SK-N-SH (cell line): ENCODE results near the gene PTPRG. TPM values are rescaled to one million over a fixed set of nuclear protein-coding genes. Genes with fewer than 3 reads are reported as not detected.

ENCODE experiments used
- CTCF ChIA-PET: fragments of 300-600, 350-600 bp; formaldehyde crosslinking; extraction: SDS; loops from one replicate; lab custom pipeline; 2021; lab: Yijun Ruan, JAX
- POLR2A ChIA-PET: fragments of 350-600 bp; sonication (Branson Sonifier 250); formaldehyde crosslinking; extraction: SDS; loops from one replicate; lab custom pipeline; 2020; ENCODE audit warnings: antibody characterized with exemption, inconsistent platforms; lab: Yijun Ruan, JAX
- DNase-seq: peaks from one replicate; pipeline ENCODE4 v3.0.0; 2012
- H2AFZ ChIP-seq: fragments of 200-600 bp; sonication (generic); 2 replicates; pipeline ENCODE4 v1.8.1; 2016; ENCODE audit warnings: antibody characterized with exemption, mild to moderate bottlenecking, low read depth
- H3F3A ChIP-seq: fragments of 200-600 bp; sonication (generic); replicated peaks from 2 replicates; pipeline ENCODE3; 2016; ENCODE audit warnings: antibody characterized with exemption, mild to moderate bottlenecking; ENCODE audit not compliant: insufficient read depth
- H3K27ac ChIP-seq, 2 experiments: fragments of 200-500 bp in 1 of 2; fragments of 200-600 bp in 1 of 2; sonication (Bioruptor generic) in 1 of 2; sonication (generic), shearing (Covaris generic) in 1 of 2; 2 replicates each; pipeline versions ENCODE4 v1.5.1 to v1.6.1; 2014 to 2016; ENCODE audit warnings: low read depth in 2 of 2, inconsistent platforms in 1 of 2, low read length in 1 of 2, mild to moderate bottlenecking in 1 of 2, mixed read lengths in 1 of 2
- H3K27me3 ChIP-seq: fragments of 200-600 bp; sonication (generic), shearing (Covaris generic); 2 replicates; pipeline ENCODE4 v1.6.1; 2016; ENCODE audit warnings: mixed run types; ENCODE audit not compliant: insufficient read depth
- H3K36me3 ChIP-seq, 2 experiments: fragments of 200-500 bp in 1 of 2; fragments of 200-600 bp in 1 of 2; sonication (Bioruptor generic) in 1 of 2; sonication (generic) in 1 of 2; replicated peaks in 1 of 2; 2 replicates each; pipeline versions ENCODE3 to v1.5.1; 2014 to 2016; ENCODE audit warnings: low read length in 1 of 2, mild to moderate bottlenecking in 1 of 2; ENCODE audit not compliant: insufficient read depth in 2 of 2, control insufficient read depth in 1 of 2
- H3K4me1 ChIP-seq, 2 experiments: fragments of 200-500 bp in 1 of 2; fragments of 200-600 bp in 1 of 2; sonication (Bioruptor generic) in 1 of 2; sonication (generic), shearing (Covaris generic) in 1 of 2; 2 replicates each; pipeline versions ENCODE4 v1.5.1 to v1.6.1; 2014 to 2016; ENCODE audit warnings: low read depth in 1 of 2, low read length in 1 of 2, mixed run types in 1 of 2; ENCODE audit not compliant: insufficient read depth in 2 of 2, control insufficient read depth in 1 of 2
- H3K4me2 ChIP-seq: fragments of 200-600 bp; sonication (generic), shearing (Covaris generic); 2 replicates; pipeline ENCODE4 v1.6.1; 2017; ENCODE audit warnings: mixed run types
- H3K4me3 ChIP-seq, 2 experiments: fragments of 200-500 bp in 1 of 2; fragments of 200-600 bp in 1 of 2; sonication (Bioruptor generic) in 1 of 2; sonication (generic), shearing (Covaris generic) in 1 of 2; 2 replicates each; pipeline versions ENCODE4 v1.5.1 to v1.8.1; 2014 to 2016; ENCODE audit warnings: low read depth in 2 of 2, inconsistent platforms in 1 of 2, low read length in 1 of 2, mild to moderate bottlenecking in 1 of 2, mixed read lengths in 1 of 2, moderate library complexity in 1 of 2
- H3K79me2 ChIP-seq: fragments of 200-600 bp; sonication (generic); 2 replicates; pipeline ENCODE4 v1.8.1; 2017; ENCODE audit warnings: mild to moderate bottlenecking; ENCODE audit not compliant: insufficient read depth
- H3K9ac ChIP-seq: fragments of 200-600 bp; sonication (generic); 2 replicates; pipeline ENCODE4 v1.6.1; 2017; ENCODE audit warnings: mixed run types
- H3K9me2 ChIP-seq: fragments of 200-600 bp; sonication (generic); 2 replicates; pipeline ENCODE4 v1.6.1; 2017; ENCODE audit warnings: mixed run types
- H3K9me3 ChIP-seq: fragments of 200-600 bp; sonication (generic); 2 replicates; pipeline ENCODE4 v1.6.1; 2017; ENCODE audit warnings: mixed run types, mild to moderate bottlenecking, moderate library complexity
- H4K20me1 ChIP-seq: fragments of 200-600 bp; sonication (generic); 2 replicates; pipeline ENCODE4 v1.6.1; 2017; ENCODE audit warnings: mild to moderate bottlenecking, mixed run types; ENCODE audit not compliant: insufficient read depth
- FOSL2 ChIP-seq: IDR thresholded peaks from 2 replicates; pipeline ENCODE4 v1.4.0; 2012; ENCODE audit warnings: low read depth, mild to moderate bottlenecking, moderate library complexity, borderline replicate concordance
- IRF3 ChIP-seq: fragments of 150-350 bp; IDR thresholded peaks from 2 replicates; pipeline ENCODE4 v1.6.1; 2016; ENCODE audit warnings: mild to moderate bottlenecking, low read depth, low read length
- JUND ChIP-seq: IDR thresholded peaks from 2 replicates; pipeline ENCODE4 v1.4.0; 2012
- NFIC ChIP-seq: IDR thresholded peaks from 2 replicates; pipeline ENCODE4 v1.4.0; 2012; ENCODE audit warnings: borderline replicate concordance
- PBX3 ChIP-seq: IDR thresholded peaks from 2 replicates; pipeline ENCODE4; 2012
- RAD21 ChIP-seq: IDR thresholded peaks from 2 replicates; pipeline ENCODE4 v1.6.1; 2012; ENCODE audit warnings: mild to moderate bottlenecking, low read length
- RFX5 ChIP-seq: IDR thresholded peaks from 2 replicates; pipeline ENCODE4 v1.6.1; 2012; ENCODE audit warnings: mild to moderate bottlenecking, improper control_type of control experiment, low read length
- RXRA ChIP-seq: IDR thresholded peaks from 2 replicates; pipeline ENCODE4 v1.4.0; 2012; ENCODE audit warnings: low read depth, mild to moderate bottlenecking, borderline replicate concordance
- SIN3A ChIP-seq: IDR thresholded peaks from 2 replicates; pipeline ENCODE4 v1.6.1; 2012; ENCODE audit warnings: low read depth, mild to moderate bottlenecking, low read length, moderate library complexity, borderline replicate concordance
- TAF1 ChIP-seq: IDR thresholded peaks from 2 replicates; pipeline ENCODE4 v1.6.1; 2012; ENCODE audit warnings: low read depth, mild to moderate bottlenecking, low read length, moderate library complexity, borderline replicate concordance
- TCF12 ChIP-seq: IDR thresholded peaks from 2 replicates; pipeline ENCODE4 v1.4.0; 2012
- YY1 ChIP-seq: IDR thresholded peaks from 2 replicates; pipeline ENCODE4 v1.4.0; 2012; ENCODE audit warnings: low read depth, mild to moderate bottlenecking
- WGBS: methylation state at CpG from one replicate; pipeline ENCODE4 v1.1.6; 2017; ENCODE audit warnings: low lambda C conversion rate; 5-methylcytosine and 5-hydroxymethylcytosine counted together
- polyA plus RNA-seq, 3 experiments: library from polyadenylated mRNA; depleted of rRNA; stranded (reverse); fragments of >200 nt; gene quantifications; 2 replicates each; pipeline ENCODE4 v1.2.3, GENCODE V29; 2012

Gene PTPRG
- polyA plus RNA-seq, 1 of the 3 experiments (the other 2 are of a cell fraction): 14.1 TPM

- H3K27ac ChIP-seq: peak overlapping the region in 1 of 2 experiments; percentile 67; a peak in 2 of 4 replicates
- H3K4me1 ChIP-seq: peaks cover 0 to 11% of the 10 kb centered on the region in 2 experiments; a peak in 1 of 4 replicates
- H3K9me3 ChIP-seq: no peaks in the 10 kb centered on the region
- H3K4me3 ChIP-seq: no peak overlapping the region
- no peak overlapping the region for H3K9ac ChIP-seq
- no peaks in the 10 kb centered on the region for H4K20me1 ChIP-seq
- POLR2A ChIA-PET: interaction anchor here (0.7 kb wide), 1 partner anchor 33 kb away, joined by 3 read pairs; no protein-coding TSS in a partner anchor
- H3F3A ChIP-seq: peaks cover 4% of the 10 kb centered on the region
- no peaks in the 10 kb centered on the region for H3K36me3 ChIP-seq
- no peak overlapping the region for H2AFZ ChIP-seq
- H3K4me2 ChIP-seq: 0 out of 2 replicates have a peak overlapping the region, but pooled peaks have one; percentile 0
- TF ChIP-seq JUND: peak; percentile 40; the same call in 1 of the 2 replicates
- peak; percentile 84 for TF ChIP-seq NFIC
- TF ChIP-seq PBX3: peak; percentile 45; the same call in 1 of the 2 replicates
- no peak for TF ChIP-seq RFX5
- TF ChIP-seq TCF12: peak; percentile 44; the same call in 1 of the 2 replicates
- TF ChIP-seq FOSL2: peak; percentile 45; the same call in 1 of the 2 replicates
- no peak for TF ChIP-seq TAF1
- TF ChIP-seq, all 33 proteins: peak for 5
- CTCF ChIA-PET: no interaction called here
- H3K79me2 ChIP-seq: peaks cover 96% of the 10 kb centered on the region
- H3K9me2 ChIP-seq: no peaks in the 10 kb centered on the region
- H3K27me3 ChIP-seq: no peaks in the 10 kb centered on the region
- WGBS: 72% methylated on average over 5 of the region's 5 CpGs
- no peak for DNase-seq
These were observed 10.4 kb downstream of the PTPRG start for GRCh38 chr3:61571516-61572336.

GRCh38 chr3:61572879-61573278 lies 11.5 kb downstream of the PTPRG start:
- Histone ChIP-seq H3K4me3 (no peak overlapping the region), H3F3A (peaks cover 4% of the 10 kb centered on the region), H3K4me1 (peaks cover 0 to 11% of the 10 kb centered on the region in 2 experiments; a peak in 1 of 4 replicates), H3K9ac (no peak overlapping the region), H3K27ac (no peak overlapping the region), H3K9me3 (no peaks in the 10 kb centered on the region), H3K9me2 (no peaks in the 10 kb centered on the region), H3K79me2 (peaks cover 96% of the 10 kb centered on the region), H3K36me3 (no peaks in the 10 kb centered on the region), H3K27me3 (no peaks in the 10 kb centered on the region), H2AFZ (no peak overlapping the region), H3K4me2 (no peak overlapping the region), H4K20me1 (no peaks in the 10 kb centered on the region)
- ChIA-PET CTCF (no interaction called here), POLR2A (no interaction called here)
- no peak for DNase-seq
- TF ChIP-seq RAD21: no peak
- TF ChIP-seq YY1: no peak
- 91% methylated on average over 5 of the region's 5 CpGs for WGBS

- no peak overlapping the region for H2AFZ ChIP-seq
- H3K27ac ChIP-seq: peak overlapping the region in 1 of 2 experiments; percentile 83; a peak in 1 of 4 replicates
- no peak overlapping the region for H3K9ac ChIP-seq
- TF ChIP-seq IRF3 (no peak), SIN3A (no peak), RXRA (no peak), TCF12 (no peak)
- no peak overlapping the region for H3K4me3 ChIP-seq
- H3K9me3 ChIP-seq: no peaks in the 10 kb centered on the region
- H3K36me3 ChIP-seq: no peaks in the 10 kb centered on the region
- H3K79me2 ChIP-seq: peaks cover 92% of the 10 kb centered on the region
- H4K20me1 ChIP-seq: no peaks in the 10 kb centered on the region
- ChIA-PET CTCF (interaction anchor here (0.8 kb wide), 1 partner anchor 192 kb away, joined by 3 read pairs; no protein-coding TSS in a partner anchor), POLR2A (no interaction called here)
- H3F3A ChIP-seq: peaks cover 4% of the 10 kb centered on the region
- no peaks in the 10 kb centered on the region for H3K9me2 ChIP-seq
- H3K4me1 ChIP-seq: peaks cover 0 to 11% of the 10 kb centered on the region in 2 experiments; a peak in 1 of 4 replicates
- 83% methylated on average over 3 of the region's 3 CpGs for WGBS
- H3K4me2 ChIP-seq: no peak overlapping the region
- DNase-seq: no peak
- no peaks in the 10 kb centered on the region for H3K27me3 ChIP-seq
These were observed 12.1 kb downstream of the PTPRG start for GRCh38 chr3:61573441-61573840.
